ENCODE data around the gene YTHDC2.
"Not testable (repeated sequence)": the region's sequence is repeated elsewhere in the genome, so short reads cannot be mapped to it uniquely, and the experiment has no call there.

Gene YTHDC2

GRCh38 chr5:113600255-113600905, 86.9 kb downstream of the YTHDC2 start:
- no peak for TF ChIP-seq CTCF (conservative IDR thresholded peaks at IDR 0.05)
- no peak overlapping the region for H3K27ac ChIP-seq

DNA sequence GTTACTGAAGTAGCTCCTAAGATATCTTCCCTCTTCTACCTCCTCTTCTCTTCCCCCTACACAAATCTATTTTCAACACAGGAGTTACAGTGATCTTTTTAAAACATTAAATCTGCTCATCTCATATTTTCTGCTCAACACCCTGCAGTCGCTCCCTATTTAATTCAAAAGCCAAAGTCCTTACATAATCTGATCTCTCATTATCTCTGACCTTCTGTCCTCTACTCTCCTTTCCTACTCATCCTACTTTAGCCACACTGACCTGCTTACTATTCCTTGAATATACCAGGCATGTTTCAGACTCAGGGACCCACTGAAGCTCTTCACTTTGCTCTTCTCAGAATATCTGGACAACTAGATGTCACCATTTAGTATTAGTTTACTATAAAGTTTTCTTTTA, 87.9 kb downstream of the YTHDC2 start:
- H3K27ac ChIP-seq, result no peak overlapping the region
- TF ChIP-seq CTCF (conservative IDR thresholded peaks at IDR 0.05), result no peak

DNA sequence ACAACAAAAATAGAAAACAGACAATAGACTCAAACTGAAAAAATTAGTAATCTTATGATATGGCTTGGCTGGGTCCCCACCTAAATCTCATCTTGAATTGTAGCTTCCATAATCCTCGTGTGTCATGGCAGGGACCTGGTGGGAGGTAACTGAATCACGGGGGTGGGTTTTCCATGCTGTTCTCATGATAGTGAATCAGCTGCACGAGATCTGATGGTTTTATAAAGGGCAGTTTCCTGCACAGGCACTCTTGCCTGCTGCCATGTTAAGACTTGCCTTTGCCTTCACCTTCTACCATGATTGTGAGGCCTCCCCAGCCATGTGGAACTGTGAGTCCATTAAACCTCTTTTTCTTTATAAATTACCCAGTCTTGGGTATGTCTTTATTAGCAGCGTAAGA, 89.8 kb downstream of the YTHDC2 start:
- not testable (repeated sequence) for H3K27ac ChIP-seq

DNA sequence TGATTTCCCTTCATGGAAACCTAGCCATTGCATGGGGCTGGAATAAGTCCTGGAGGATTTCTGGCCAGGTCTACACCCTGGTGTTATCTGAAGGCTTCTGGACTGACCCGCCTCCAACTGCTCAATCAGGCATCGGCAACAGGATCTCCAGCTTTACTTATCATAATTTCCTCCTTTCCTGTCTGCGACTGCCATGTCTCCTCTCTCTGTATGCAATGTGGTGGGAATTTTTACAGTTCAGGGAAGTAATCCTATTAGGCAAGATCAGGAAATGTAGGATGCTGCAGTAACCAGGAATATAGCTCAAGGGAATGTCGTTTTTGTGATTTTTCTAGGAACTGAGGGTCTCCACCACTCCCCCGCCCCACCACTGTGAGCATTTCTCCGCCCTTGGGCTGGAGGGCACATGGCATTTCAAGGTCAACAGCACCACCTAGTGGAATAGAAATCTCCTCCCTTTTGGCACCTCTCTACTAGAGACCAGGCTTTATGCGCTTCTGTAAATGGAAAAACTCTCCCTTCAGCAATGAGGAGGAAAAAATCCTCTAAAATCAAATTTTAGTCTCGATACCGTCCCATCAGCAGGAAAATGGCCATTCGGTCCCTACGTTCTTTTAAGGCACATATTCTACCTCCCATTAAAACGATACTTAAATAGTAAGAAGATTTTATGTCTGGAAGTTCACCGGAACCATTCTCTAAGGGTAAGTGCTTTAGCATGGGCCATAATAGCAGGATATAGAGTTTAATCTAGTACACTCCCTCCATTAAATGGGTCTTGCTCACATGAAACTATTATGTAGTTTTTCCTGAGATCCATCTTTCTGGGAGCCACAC, 93.0 kb downstream of the YTHDC2 start:
- peak; percentile 78 for TF ChIP-seq CTCF (conservative IDR thresholded peaks at IDR 0.05)
- H3K27ac ChIP-seq, result peak overlapping the region; percentile 24; the same call in 1 of the 2 replicates

DNA sequence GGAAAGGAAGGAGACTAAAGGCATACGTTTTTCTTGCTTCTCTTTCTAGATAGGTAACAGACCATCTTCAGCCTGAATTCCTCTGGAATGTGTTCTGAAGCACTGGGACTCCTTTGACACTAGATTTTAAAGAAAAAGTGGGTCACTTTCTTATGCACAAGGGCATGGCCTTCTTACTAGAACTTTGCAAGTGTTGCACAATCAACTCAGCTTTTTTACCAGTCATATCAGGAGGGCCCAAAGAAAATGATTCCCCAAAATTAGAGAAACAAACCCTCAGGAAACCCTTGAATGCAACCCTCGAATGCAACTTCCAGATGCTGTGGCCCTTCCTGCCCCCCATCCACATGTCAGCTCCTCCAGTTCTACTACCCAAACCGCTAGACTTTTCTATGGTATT, 93.9 kb downstream of the YTHDC2 start:
- TF ChIP-seq CTCF (conservative IDR thresholded peaks at IDR 0.05), result no peak

DNA sequence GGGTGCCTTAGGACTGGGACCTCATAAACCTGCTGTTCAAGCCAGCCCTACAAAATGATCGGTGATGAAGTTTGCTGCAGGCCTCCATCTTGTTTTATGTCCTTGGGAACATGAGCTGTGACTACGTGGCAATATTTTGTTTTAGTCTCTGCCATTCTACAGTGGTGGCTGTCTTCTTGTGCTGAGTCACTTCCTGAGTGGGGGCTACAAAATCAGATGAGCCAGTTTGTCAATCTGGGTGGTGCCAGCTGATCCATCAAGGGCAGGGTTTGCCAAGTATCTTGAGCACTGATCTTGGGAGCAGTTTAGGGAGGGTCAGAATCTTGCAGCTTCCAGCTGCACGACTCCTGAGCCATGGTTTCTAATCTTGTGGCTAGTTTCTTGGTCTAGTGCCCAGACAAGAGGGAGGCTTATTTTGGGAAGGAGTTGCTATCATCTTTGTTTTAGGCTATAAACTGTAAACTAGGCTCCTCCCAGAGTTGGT, 94.7 kb downstream of the YTHDC2 start:
- no peak overlapping the region for H3K27ac ChIP-seq
- TF ChIP-seq CTCF (conservative IDR thresholded peaks at IDR 0.05), result no peak

More for the DNA sequence above, 93.9 kb downstream of the YTHDC2 start:
- H3K27ac ChIP-seq, result no peak overlapping the region

DNA sequence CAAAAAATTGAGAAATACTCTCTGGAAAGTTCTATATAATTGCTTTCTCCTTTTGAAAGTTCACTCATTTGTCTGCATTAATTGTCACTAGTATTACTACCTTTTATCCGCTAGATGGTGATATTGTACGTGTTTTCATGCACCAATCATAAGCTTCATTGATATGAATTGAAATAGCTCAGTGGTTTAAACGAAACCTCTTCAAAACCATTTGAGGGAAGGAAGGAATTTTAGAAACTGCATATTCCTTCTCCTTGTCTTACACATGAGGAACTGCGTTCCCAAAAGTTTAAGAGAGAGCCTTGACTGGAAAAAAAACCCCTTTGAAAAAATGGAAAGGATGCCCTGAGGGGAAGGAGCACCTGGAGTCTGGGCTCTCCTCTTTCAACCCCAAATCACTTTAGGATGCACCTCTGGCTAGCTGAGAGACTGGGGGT, 98.6 kb downstream of the YTHDC2 start:
- TF ChIP-seq CTCF (conservative IDR thresholded peaks at IDR 0.05), result peak; percentile 71
- H3K27ac ChIP-seq, result no peak overlapping the region

- H3K27ac ChIP-seq, result no peak overlapping the region
- TF ChIP-seq CTCF (conservative IDR thresholded peaks at IDR 0.05), result no peak
These were observed 100.7 kb downstream of the YTHDC2 start for GRCh38 chr5:113614191-113614590.
